GM13976 (cell line): ENCODE data around the gene C2orf81.

Source experiments
- DNase-seq: peaks from one replicate; pipeline ENCODE4 v3.0.0; 2012; ENCODE audit warnings: low spot score
- CTCF ChIP-seq: IDR thresholded peaks from 2 replicates; pipeline ENCODE4 v1.5.1; 2012; ENCODE audit warnings: borderline replicate concordance, mild to moderate bottlenecking; ENCODE audit not compliant: insufficient read depth; ENCODE audit errors: extremely low read depth, missing control alignments, control extremely low read depth
- in situ Hi-C: fragments of 300-500 bp; cut with MboI; formaldehyde crosslinking; loops from one replicate; pipeline ENCODE4 v1.12.0; 2022; ENCODE audit warnings: low sequenced_read_pairs, mixed read lengths, inconsistent platforms; ENCODE audit not compliant: unreplicated experiment

Gene C2orf81

GRCh38 chr2:74371421-74371820 is 50.0 kb downstream of the C2orf81 start:
- no peak for DNase-seq
- no peak for TF ChIP-seq CTCF
- in situ Hi-C loops: no loop called here

GRCh38 chr2:74369976-74370375 is 51.4 kb downstream of the C2orf81 start:
- in situ Hi-C loops: no loop called here
- no peak for TF ChIP-seq CTCF
- no peak for DNase-seq

- no peak for DNase-seq
- no peak for TF ChIP-seq CTCF
- in situ Hi-C loops: no loop called here
Observed at GRCh38 chr2:74368499-74368898, 52.9 kb downstream of the C2orf81 start.

- in situ Hi-C loops: no loop called here
- DNase-seq: no peak
- no peak for TF ChIP-seq CTCF
Observed at GRCh38 chr2:74367789-74368188, 53.6 kb downstream of the C2orf81 start.

- no peak for DNase-seq
- no peak for TF ChIP-seq CTCF
- in situ Hi-C loops: no loop called here
Observed at GRCh38 chr2:74366036-74366435, 55.4 kb downstream of the C2orf81 start.

GRCh38 chr2:74364533-74365505 is 56.6 kb downstream of the C2orf81 start:
- in situ Hi-C loops: no loop called here
- DNase-seq: no peak
- TF ChIP-seq CTCF: no peak
